ENCODE results near the gene CCM2L.
"Not testable (repeated sequence)": the region's sequence is repeated elsewhere in the genome, so short reads cannot be mapped to it uniquely, and the experiment has no call there.

Gene CCM2L

DNA sequence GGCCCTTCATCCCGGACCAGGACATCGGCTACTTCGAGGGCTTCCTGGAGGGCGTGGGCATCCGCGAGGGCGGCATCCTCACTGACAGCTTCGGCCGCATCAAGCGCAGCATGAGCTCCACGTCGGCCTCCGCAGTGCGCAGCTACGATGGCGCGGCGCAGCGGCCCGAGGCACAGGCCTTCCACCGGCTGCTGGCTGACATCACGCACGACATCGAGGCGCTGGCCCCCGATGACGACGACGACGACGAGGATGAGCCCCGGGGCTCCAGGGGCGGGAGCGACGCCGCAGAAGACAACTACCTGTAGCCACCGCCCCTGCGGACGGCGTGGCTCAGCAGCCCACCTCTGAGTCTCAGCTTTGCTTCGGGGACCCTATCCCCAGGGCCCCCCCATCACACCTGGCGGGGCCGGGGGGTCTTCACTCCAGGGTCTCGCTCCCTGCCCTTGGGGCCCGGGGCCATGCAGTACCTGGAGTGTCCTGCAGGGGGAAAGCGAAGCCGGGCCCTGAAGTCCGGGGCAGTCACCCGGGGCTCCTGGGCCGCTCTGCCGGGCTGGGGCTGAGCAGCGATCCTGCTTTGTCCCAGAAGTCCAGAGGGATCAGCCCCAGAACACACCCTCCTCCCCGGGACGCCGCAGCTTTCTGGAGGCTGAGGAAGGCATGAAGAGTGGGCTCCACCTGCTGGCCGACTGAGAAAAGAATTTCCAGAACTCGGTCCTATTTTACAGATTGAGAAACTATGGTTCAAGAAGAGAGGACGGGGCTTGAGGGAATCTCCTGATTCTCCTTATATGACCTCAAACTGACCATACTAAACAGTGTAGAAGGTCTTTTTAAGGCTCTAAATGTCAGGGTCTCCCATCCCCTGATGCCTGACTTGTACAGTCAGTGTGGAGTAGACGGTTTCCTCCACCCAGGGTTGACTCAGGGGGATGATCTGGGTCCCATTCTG lies 21.0 kb downstream of the CCM2L start:
- peak; percentile 64 for DNase-seq

- no peak for DNase-seq
Measured at GRCh38 chr20:32033316-32033715, 23.1 kb downstream of the CCM2L start.

- DNase-seq: not testable (repeated sequence)
Measured at GRCh38 chr20:32033721-32034120, 23.5 kb downstream of the CCM2L start.

GRCh38 chr20:32034581-32035425 lies 24.6 kb downstream of the CCM2L start:
- DNase-seq: no peak

GRCh38 chr20:32035426-32035779 lies 25.2 kb downstream of the CCM2L start:
- no peak for DNase-seq

DNA sequence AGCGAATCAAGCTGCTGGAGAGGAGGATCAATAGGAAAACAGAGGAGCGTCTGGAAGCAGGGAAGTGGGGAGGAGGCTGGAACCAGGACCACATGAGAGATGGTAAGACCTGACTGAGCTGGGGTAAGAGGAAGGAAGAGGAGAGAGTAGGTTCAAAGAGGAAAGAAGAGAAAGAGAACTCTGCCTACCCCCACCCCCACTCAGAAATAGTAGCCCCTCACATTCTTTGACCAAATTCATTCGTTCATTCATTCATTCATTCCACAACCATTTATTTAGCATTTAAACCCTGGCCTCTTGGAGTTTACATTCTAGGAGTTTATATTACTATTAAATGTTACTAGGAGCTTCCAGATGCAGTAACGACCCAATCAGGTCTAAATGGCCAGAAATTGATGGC lies 26.0 kb downstream of the CCM2L start:
- no peak for DNase-seq

GRCh38 chr20:32036716-32037485 lies 26.7 kb downstream of the CCM2L start:
- no peak for DNase-seq

DNA sequence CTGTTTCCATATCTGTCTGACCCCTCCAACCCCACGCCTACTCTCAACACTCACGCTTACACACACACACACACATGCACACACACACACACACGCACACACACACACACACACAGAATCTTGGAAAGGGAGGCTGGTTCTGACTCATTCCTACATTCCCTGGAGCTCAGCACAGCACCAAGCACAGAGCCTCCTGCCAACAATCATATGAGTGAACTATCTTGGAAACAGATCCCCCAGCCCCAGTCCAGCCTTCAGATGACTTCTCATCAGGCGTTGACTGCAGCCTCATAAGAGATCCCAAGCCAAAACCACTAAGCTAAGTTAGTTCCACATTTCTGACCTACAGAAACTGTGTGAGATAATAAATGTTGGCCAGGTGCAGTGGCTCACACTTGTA lies 27.7 kb downstream of the CCM2L start:
- DNase-seq: no peak

- no peak for DNase-seq
Measured at GRCh38 chr20:32040142-32040953, 30.1 kb downstream of the CCM2L start.

DNA sequence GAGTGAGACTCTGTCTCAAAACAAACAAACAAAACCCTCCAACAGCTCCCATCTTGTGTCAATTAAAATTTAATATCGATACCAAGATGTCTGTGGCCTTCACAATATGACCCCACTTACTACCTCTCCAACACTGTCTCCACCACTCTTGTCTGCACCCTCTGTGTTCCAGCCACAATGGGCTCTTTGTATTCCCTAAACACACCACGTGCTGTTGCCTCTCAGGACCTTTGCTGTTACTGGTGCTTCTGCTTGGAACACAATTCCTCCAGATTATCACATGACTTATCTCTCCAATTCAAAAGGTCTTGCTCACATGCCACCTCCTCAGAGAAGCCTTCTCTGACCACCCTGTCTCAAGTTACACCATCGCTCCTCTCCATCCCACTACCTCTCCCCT lies 35.8 kb downstream of the CCM2L start:
- DNase-seq: no peak

DNA sequence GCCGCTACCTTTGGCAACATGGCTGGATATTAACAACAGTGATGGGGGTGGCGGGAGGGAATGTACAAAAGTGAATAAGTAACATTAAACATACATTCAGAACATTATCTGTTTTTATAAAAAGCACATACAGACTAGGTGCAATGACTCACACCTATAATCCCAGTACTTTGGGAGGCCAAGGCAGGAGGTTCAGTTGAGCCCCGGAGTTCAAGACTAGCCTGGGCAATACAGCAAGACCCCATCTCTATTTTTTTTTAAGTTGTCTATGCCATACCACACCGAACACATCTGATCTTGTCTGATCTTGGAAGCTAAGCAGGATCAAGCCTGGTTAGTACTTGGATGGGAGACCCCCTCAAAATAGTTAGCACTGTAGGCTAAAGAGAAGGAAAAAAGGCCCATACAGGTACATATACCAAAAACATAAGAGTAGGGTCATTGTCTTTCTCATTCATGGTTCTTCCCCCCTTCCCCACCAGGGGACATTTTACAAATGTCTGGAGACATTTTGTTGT lies 40.1 kb downstream of the CCM2L start:
- no peak for DNase-seq

DNA sequence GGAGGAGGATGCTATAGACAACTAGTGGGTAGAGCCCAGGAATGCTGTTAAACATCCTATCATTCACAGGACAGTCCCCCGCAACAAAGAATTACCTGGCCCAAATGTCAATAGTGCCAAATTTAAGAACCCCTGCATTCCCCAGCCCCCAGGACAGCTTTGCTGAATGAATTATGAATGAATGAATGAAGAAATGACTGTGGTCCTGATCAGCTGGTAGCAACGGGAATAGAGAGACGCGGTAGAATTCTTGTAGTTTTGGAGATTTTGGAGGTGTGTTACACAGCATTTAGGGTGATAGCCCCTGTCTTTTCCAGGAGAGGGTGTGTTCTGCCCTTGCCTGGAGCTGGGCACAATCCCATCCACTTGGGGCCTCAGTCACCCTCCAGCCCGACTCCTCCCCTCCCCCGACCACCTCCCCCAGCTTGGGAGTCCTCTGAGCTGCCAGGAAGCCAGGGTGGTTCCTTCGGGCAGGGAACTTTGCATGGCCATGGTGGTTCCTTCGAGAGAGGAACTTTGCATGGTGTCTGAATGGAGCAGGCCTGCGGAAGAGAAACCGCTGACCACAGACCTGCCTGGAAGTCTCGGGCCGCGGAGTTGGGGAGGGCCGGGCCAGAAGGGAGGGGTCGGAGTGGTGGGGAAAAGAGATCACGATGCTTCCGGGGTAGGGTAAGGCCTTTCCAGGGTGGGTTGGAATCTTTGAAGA lies 40.8 kb downstream of the CCM2L start:
- no peak for DNase-seq

DNA sequence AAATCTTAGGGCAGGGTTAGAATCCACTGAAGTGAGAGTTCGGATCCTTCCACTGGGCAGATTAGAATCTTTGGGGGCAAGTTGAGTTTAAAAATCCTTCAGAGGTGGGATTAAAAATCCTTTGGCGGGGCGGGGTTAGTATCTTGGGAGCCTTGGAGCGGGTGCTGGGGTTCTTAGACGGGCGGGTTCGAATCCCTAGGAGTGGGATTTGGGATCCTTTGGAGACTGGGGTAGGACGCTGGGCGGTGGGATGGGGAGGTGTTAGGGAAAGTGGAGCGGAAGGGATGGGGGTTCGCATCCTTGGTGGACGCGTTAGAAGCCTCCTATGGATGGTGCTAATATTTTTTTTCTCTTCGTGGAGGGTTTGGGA lies 41.5 kb downstream of the CCM2L start:
- no peak for DNase-seq

DNA sequence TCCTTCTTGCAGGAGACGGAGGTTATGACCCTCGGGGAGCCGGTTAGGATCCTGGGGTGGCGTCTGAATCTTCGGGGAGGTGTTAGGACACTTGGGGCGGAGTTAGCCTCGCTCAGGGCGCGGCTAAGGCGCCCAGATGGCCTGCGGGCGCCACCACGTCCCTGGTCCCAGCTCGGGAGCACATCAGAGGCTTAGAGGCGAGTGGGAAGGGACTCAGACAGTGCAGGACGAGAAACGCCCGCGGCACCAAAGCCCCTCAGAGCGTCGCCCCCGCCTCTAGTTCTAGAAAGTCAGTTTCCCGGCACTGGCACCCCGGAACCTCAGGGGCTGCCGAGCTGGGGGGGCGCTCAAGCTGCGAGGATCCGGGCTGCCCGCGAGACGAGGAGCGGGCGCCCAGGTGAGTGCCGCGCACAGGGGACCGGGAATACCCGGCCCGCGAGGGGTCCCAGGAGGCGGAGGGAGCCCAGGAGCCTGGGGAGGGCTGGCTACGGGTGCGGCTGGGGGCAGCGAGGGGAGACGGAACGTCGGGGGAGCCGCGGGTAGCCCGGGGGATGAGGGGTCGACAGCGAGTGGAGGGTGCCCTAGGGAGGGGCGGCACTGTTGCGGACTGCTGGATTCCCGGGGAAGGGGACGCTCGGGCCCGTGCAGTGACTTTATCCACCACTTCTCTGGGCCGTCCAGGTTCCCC lies 42.0 kb downstream of the CCM2L start, which contains the start of gene HCK:
Gene HCK (plus strand): TSS at position 153 of the 688 bp plus-strand sequence.
- no peak for DNase-seq

GRCh38 chr20:32052778-32053362 lies 42.6 kb downstream of the CCM2L start:
- DNase-seq: no peak

GRCh38 chr20:32053648-32054047 lies 43.4 kb downstream of the CCM2L start:
- DNase-seq: no peak

DNA sequence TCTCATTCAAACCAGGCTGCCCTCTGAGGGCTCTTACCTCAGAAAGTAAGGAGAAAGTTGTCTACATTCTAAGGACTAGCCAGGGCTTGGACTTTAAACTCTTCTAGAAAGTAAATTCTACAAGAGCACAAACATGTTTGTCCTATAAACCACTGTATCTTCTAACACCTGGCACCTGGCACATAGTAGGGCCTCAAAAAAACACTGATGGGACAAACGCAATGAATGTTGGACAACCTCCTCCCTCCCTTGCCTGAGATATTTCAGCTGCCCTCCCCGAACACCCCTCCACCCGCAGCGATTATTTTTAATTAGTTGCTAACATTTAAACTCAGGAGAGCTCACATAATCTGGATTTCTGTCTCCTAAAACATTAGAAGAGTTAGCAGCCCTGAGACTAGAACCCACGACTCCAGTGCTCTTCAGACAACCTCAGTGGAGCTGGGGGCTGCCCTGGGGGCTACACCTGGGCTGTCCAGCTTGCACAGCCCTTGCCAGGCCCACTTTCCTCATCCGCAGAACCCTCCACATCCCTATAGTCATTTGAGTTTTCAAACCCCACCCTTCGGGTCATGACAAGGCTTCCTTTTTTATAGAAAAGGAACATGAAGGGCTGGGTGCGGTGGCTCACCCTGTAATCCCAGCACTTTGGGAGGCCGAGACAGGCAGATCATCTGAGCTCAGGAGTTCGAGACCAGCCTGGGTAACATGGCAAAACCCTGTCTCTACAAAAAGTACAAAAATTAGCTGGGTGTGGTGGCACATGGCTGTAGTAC lies 46.7 kb downstream of the CCM2L start:
- DNase-seq: no peak

DNA sequence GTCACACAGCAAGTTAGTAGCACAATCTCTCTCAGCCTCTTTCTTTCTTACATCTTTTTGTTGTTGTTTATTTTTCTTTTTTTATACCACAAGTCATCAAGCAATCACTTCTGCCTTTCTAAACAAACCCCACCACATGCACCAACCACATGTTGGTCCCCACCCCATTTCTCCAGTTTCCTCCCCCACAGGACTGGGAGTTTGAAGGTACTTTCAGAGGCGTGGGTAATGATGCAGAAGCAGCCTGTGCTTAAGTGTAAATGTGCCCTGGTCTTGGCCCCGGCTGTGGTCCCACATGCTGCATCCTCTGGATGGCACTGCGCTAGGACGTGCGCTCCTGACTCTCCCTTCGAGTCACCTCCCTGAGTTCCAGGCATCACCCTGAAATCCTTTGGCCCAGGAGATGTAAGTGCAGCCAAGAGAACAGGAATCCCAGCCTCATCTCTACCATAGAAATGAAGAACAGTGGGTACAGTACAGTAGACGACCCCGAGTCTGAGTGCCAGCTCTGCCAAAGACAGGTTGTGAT lies 47.5 kb downstream of the CCM2L start:
- no peak for DNase-seq

- DNase-seq: no peak
Measured at GRCh38 chr20:32059189-32059588, 49.0 kb downstream of the CCM2L start.
